OCI-LY7 (cell line): ENCODE measurements around the gene SHC2.

ENCODE experiments used
- CTCF ChIP-seq: fragments of 200-600 bp; sonication (generic); conservative IDR thresholded peaks from 2 replicates; pipeline ENCODE4 v1.5.1; 2014; ENCODE audit warnings: mild to moderate bottlenecking, antibody characterized with exemption, low read length, moderate library complexity, mixed read lengths
- EZH2phosphoT487 ChIP-seq: fragments of 200-600 bp; sonication (generic); IDR thresholded peaks from 2 replicates; pipeline ENCODE4 v1.6.1; 2018; ENCODE audit warnings: low read depth, borderline replicate concordance, mild to moderate bottlenecking, mixed run types, antibody characterized with exemption, low read length, moderate library complexity, mixed read lengths

DNA sequence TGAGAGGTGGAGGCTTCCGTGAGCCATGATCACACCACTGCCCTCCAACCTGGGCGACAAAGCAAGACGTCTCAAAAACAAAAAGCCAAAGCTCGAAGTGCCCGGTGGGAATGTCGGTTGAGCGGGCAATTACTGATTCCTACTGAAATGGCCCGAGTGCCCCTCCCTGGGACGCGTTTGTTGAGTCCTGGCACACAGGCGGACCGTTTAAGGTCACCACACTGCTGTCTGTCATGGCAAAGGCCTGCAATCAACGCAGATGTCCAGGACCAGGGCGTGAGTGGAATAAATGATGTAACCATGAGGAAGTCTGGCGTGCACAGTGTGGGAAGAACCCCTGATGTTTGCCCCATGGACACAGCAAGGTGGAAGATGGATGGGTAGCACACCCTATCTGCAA, 32.7 kb downstream of the SHC2 start:
- TF ChIP-seq CTCF (no peak), EZH2phosphoT487 (no peak)
